Measurements from ENCODE around the gene UCHL5. TPM values are rescaled to one million over a fixed set of nuclear protein-coding genes. Genes with fewer than 3 reads are reported as not detected.

UCHL5 gene, protein sequence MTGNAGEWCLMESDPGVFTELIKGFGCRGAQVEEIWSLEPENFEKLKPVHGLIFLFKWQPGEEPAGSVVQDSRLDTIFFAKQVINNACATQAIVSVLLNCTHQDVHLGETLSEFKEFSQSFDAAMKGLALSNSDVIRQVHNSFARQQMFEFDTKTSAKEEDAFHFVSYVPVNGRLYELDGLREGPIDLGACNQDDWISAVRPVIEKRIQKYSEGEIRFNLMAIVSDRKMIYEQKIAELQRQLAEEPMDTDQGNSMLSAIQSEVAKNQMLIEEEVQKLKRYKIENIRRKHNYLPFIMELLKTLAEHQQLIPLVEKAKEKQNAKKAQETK
- total RNA-seq, result 24.5 and 31.4 TPM in 2 replicates

DNA sequence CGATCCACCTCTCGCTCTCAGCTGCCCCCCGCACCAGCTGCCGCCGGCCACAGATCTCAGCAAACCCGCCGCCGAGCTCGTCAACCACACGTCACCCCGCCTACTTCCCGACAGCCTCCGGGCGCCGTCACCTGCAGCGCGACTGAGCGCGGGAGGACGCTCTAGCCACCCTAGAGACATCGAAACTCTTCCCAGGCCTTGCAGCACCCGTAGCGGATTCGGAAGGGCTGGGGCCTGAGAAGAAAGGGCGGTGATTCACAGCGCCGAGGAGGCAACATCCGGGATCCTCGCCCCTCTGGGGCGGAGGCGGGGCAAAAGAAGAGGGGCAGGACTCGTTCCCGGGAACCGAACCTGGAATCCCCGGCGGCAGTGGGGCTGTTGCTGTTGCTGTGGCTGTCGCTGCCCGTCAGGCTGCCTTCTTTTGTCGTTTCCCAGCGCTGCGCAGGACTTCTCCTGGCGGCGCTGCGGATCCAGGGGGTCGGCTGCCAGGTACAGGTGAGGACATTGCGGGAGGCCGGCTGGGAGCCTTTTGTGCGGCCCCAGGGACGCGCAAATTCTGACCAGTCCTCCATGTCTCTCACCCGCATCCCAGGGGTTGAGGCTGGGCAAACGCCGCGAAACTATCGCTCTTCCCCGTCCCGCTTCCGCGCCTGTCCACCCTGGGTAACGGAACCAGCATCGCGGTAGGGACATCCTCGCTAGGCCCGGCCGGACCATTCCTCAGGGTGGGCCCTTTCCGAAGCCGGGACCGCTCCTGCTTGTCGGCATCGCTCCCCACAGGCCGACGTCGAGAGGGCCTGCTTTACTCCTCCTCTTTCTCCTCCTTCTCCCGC is at the start of gene UCHL5, which contains the start of gene RO60:
Gene UCHL5 (minus strand): TSS at position 79 of the 833 bp plus-strand sequence. CDS start 100 bp downstream, outside the sequence.
Gene RO60 (plus strand): TSS at position 331 of the 833 bp plus-strand sequence. CDS start 9,443 bp downstream, outside the sequence.

DNA sequence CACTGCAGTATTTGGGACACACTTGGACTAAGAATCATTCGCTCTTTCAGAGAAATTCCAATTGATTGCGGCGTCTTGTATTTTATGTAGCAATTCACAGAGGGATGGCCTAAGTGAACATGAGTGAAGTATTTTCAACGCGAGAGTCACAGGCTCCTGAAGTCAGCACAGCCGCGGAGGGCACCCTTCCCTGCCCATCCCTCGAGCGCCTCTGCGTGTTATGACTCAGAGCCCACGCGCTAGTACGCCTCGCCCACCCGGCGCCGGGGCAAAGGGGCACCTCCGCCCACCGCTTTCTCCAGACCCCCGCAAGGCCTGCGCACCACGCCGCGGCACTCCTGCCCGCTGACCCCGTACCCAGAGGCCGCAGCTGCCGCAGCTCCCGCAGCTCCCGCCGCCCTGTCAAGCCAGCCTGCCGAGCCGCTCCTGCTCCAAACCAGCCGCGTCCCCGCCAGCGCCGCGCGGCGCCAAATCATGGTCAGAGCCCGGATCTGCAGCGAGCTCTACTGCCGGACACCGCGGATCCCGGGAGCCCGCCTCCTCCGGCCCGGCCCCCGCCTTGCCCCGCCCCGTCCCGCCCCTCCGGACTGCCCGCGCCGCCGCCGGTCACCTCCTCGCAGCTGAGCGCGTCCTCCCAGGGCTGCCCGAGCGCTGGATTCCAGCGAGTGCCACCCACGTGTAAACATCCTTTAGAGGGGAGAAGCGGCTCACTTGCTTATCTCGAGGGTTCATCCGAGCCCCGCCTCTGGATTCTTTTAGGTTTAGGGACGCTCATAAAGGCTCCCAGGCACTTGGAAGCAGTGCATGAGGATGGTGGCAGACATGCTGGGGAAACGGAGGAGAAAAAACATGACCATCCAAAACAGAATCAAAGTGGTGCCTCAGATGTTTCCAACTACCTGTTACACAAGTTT is 46.0 kb upstream of the UCHL5 start, which contains the start of gene GLRX2:
Gene GLRX2 (minus strand): TSS at position 508 of the 914 bp plus-strand sequence. CDS start 32 bp downstream, at position 476.

Small RNA genes within 50 kb of the gene (small RNA-seq; reads per million reads assigned to genes)
- gene SCARNA18B (ENCODE audit: low replicate concordance), result 0.98 reads per million, percentile 44 among the genes with 10 or more reads in this experiment

Other genes with a start within 250 kb of the UCHL5 start
- 79.2 and 127 TPM in 2 replicates for gene RO60, start 252 bp upstream of the UCHL5 start, total RNA-seq
- 8.3 and 13.5 TPM in 2 replicates for gene GLRX2, start 46.1 kb upstream of the UCHL5 start, total RNA-seq
- gene CDC73, start 62.7 kb upstream of the UCHL5 start, total RNA-seq, result 32.0 and 33.1 TPM in 2 replicates
- gene B3GALT2, start 127.3 kb upstream of the UCHL5 start, total RNA-seq, result under 0.01 and 0.86 TPM in 2 replicates